ENCODE data around the gene CHSY1. TPM values are rescaled to one million over a fixed set of nuclear protein-coding genes. Genes with fewer than 3 reads are reported as not detected.

CHSY1 gene
- total and polyA plus RNA-seq, 2 of the 4 experiments (the other 2 are of a cell fraction), result 40.9 to 53.2 TPM

- TF ChIP-seq CTCF (conservative IDR thresholded peaks at IDR 0.05; ENCODE audit: low read depth, low read length) (no peak), RCOR1 (IDR thresholded peaks at IDR 0.05; ENCODE audit: insufficient replicate concordance, low read length) (no peak)
Observed at GRCh38 chr15:101183226-101183930, 68.5 kb downstream of the CHSY1 start (continued).
